Measurements from ENCODE around the gene NXPH1.

The NXPH1 gene

DNA sequence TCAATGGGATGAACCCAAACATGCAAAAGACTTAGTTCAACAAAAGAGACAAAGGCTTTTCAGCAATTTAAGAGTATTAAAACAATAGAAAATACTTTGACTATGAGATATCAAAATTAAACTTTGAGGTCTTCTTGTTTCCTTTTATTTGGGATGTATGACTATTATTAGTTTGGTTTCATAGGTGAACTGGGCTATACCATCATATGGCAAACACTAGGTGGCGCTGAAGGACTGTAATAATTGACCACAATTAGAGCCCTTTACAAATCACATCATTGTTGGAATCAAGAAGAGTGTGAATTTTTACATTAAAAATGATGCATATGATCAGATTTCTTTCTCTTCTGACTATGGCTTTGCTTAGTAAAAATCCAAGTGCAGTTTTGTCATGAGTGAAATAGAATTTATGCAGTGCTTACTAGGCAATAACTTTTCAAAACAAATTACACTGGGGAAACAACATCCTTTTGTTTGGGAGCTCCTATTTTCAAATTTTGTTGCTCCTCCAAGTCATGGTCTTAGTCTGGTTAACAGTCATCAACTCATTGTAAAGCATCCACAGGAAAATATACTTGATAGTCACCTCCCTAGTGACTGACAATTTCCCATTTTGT lies 14.7 kb upstream of the NXPH1 start:
- H3K14ac ChIP-seq (ENCODE audit: low read length) = no peak overlapping the region

DNA sequence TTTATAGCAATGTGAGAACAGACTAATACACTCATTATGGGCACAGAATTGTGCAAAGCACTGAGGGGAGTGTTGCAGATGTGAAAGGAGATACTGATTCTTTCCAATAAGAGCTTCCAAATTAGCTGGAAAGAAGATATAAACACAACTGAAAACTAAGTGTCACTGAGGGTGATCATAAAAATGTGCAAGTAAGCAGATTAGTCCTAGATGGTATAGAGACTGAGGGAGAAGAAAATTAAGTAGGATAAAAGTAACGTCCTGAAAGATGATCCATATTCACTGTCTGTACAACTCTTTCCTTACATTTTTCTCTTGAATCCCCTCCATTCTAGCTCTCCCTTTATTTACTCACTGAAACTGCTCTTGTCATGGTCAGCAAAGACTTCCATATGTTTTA lies 11.2 kb upstream of the NXPH1 start:
- no peak overlapping the region for H2BK12ac ChIP-seq (ENCODE audit: low read length)
- H3K14ac ChIP-seq (ENCODE audit: low read length) = no peak overlapping the region
- H4K8ac ChIP-seq (ENCODE audit: low read depth, low read length) = no peak overlapping the region
- no peak overlapping the region for H2BK120ac ChIP-seq (ENCODE audit: insufficient read depth, low read length, poor library complexity)
- H3K79me2 ChIP-seq (ENCODE audit: control insufficient read depth, insufficient read depth, low read length, poor library complexity) = no peaks in the 10 kb centered on the region
- no peaks in the 10 kb centered on the region for H3K4me1 ChIP-seq (ENCODE audit: control insufficient read depth in 1 of 2, insufficient read depth in 2 of 2, low read length in 2 of 2)
- no peak overlapping the region for H3K4ac ChIP-seq (ENCODE audit: low read depth, low read length)
- no peak overlapping the region for H2AK5ac ChIP-seq (ENCODE audit: low read length)
- no peaks in the 10 kb centered on the region for H3K27me3 ChIP-seq (ENCODE audit: insufficient read depth, low read length)
- no peak overlapping the region for H4K91ac ChIP-seq (ENCODE audit: low read depth, low read length)
- no peak overlapping the region for H4K12ac ChIP-seq (ENCODE audit: low read depth, low read length)
- WGBS (ENCODE audit: extremely low coverage, insufficient coverage, insufficient read length) = no CpG with 5 or more reads among the region's 1 CpG
- no peak overlapping the region for H3K9ac ChIP-seq (ENCODE audit: low read length)
- H3K79me1 ChIP-seq (ENCODE audit: low read length) = no peaks in the 10 kb centered on the region
- H2BK5ac ChIP-seq (ENCODE audit: low read depth, low read length, poor library complexity) = no peak overlapping the region
- no peak overlapping the region for H3K4me3 ChIP-seq (ENCODE audit: low read depth, low read length)
- no peak overlapping the region for H3K27ac ChIP-seq (ENCODE audit: low read depth, low read length)
- H3K4me2 ChIP-seq (ENCODE audit: low read length) = no peak overlapping the region
- no peak overlapping the region for H2AFZ ChIP-seq (ENCODE audit: insufficient read depth, low read length, poor library complexity)
- H3K36me3 ChIP-seq (ENCODE audit: control insufficient read depth in 1 of 2, insufficient read depth in 2 of 2, low read length in 2 of 2) = no peaks in the 10 kb centered on the region
- DNase-seq = no peak
- no peak overlapping the region for H3K18ac ChIP-seq (ENCODE audit: low read length)
- no peaks in the 10 kb centered on the region for H3K9me3 ChIP-seq (ENCODE audit: insufficient read depth, low read depth, low read length)
- H3K23ac ChIP-seq (ENCODE audit: low read length) = no peak overlapping the region

More for the DNA sequence above, 14.7 kb upstream of the NXPH1 start:
- Histone ChIP-seq H3K4ac (ENCODE audit: low read depth, low read length) (no peak overlapping the region), H4K8ac (ENCODE audit: low read depth, low read length) (no peak overlapping the region), H2BK12ac (ENCODE audit: low read length) (no peak overlapping the region), H3K9me3 (ENCODE audit: insufficient read depth, low read depth, low read length) (no peaks in the 10 kb centered on the region), H4K91ac (ENCODE audit: low read depth, low read length) (no peak overlapping the region), H3K36me3 (ENCODE audit: control insufficient read depth in 1 of 2, insufficient read depth in 2 of 2, low read length in 2 of 2) (no peaks in the 10 kb centered on the region), H3K9ac (ENCODE audit: low read length) (no peak overlapping the region), H3K23ac (ENCODE audit: low read length) (no peak overlapping the region), H3K4me2 (ENCODE audit: low read length) (no peak overlapping the region), H4K12ac (ENCODE audit: low read depth, low read length) (no peak overlapping the region), H2AK5ac (ENCODE audit: low read length) (no peak overlapping the region), H3K18ac (ENCODE audit: low read length) (no peak overlapping the region), H2BK5ac (ENCODE audit: low read depth, low read length, poor library complexity) (no peak overlapping the region), H3K4me1 (ENCODE audit: control insufficient read depth in 1 of 2, insufficient read depth in 2 of 2, low read length in 2 of 2) (no peaks in the 10 kb centered on the region), H3K79me1 (ENCODE audit: low read length) (no peaks in the 10 kb centered on the region), H3K27ac (ENCODE audit: low read depth, low read length) (no peak overlapping the region), H2AFZ (ENCODE audit: insufficient read depth, low read length, poor library complexity) (no peak overlapping the region), H3K79me2 (ENCODE audit: control insufficient read depth, insufficient read depth, low read length, poor library complexity) (no peaks in the 10 kb centered on the region), H3K4me3 (ENCODE audit: low read depth, low read length) (no peak overlapping the region), H2BK120ac (ENCODE audit: insufficient read depth, low read length, poor library complexity) (no peak overlapping the region), H3K27me3 (ENCODE audit: insufficient read depth, low read length) (no peaks in the 10 kb centered on the region)
- DNase-seq = peak; percentile 43 to 82
- no CpG with 5 or more reads among the region's 1 CpG for WGBS (ENCODE audit: extremely low coverage, insufficient coverage, insufficient read length)

DNA sequence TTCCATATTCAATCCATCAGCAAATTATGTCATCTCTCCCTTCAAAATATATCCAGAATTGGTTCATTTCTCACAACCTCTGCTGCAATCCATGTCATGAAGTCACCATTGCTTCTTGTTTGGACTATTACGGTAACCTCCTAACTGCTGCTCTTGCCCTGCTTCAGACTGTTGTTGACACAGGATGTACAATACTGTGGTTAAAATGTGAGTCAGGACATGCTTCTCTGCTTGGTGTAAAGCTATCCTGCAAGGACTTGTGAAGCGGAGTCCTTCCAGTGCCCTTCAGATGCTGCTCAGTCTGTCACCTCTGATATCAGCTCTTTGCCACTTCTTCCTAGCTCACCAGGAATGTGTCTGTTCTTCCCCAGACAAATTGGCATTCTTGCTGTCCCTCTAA lies 10.4 kb upstream of the NXPH1 start:
- WGBS (ENCODE audit: extremely low coverage, insufficient coverage, insufficient read length) = no CpG with 5 or more reads among the region's 2 CpGs
- no peak overlapping the region for H3K4me2 ChIP-seq (ENCODE audit: low read length)
- H3K27me3 ChIP-seq (ENCODE audit: insufficient read depth, low read length) = no peaks in the 10 kb centered on the region
- H2BK12ac ChIP-seq (ENCODE audit: low read length) = no peak overlapping the region
- H3K4me3 ChIP-seq (ENCODE audit: low read depth, low read length) = no peak overlapping the region
- no peak overlapping the region for H3K18ac ChIP-seq (ENCODE audit: low read length)
- no peak overlapping the region for H3K14ac ChIP-seq (ENCODE audit: low read length)
- H3K79me1 ChIP-seq (ENCODE audit: low read length) = no peaks in the 10 kb centered on the region
- H3K9me3 ChIP-seq (ENCODE audit: insufficient read depth, low read depth, low read length) = no peaks in the 10 kb centered on the region
- H3K79me2 ChIP-seq (ENCODE audit: control insufficient read depth, insufficient read depth, low read length, poor library complexity) = no peaks in the 10 kb centered on the region
- no peak overlapping the region for H2BK5ac ChIP-seq (ENCODE audit: low read depth, low read length, poor library complexity)
- no peak for DNase-seq
- H2BK120ac ChIP-seq (ENCODE audit: insufficient read depth, low read length, poor library complexity) = no peak overlapping the region
- no peak overlapping the region for H4K8ac ChIP-seq (ENCODE audit: low read depth, low read length)
- no peak overlapping the region for H4K12ac ChIP-seq (ENCODE audit: low read depth, low read length)
- no peak overlapping the region for H3K4ac ChIP-seq (ENCODE audit: low read depth, low read length)
- no peaks in the 10 kb centered on the region for H3K4me1 ChIP-seq (ENCODE audit: control insufficient read depth in 1 of 2, insufficient read depth in 2 of 2, low read length in 2 of 2)
- no peak overlapping the region for H4K91ac ChIP-seq (ENCODE audit: low read depth, low read length)
- no peak overlapping the region for H3K27ac ChIP-seq (ENCODE audit: low read depth, low read length)
- no peak overlapping the region for H3K23ac ChIP-seq (ENCODE audit: low read length)
- no peaks in the 10 kb centered on the region for H3K36me3 ChIP-seq (ENCODE audit: control insufficient read depth in 1 of 2, insufficient read depth in 2 of 2, low read length in 2 of 2)
- no peak overlapping the region for H3K9ac ChIP-seq (ENCODE audit: low read length)
- no peak overlapping the region for H2AFZ ChIP-seq (ENCODE audit: insufficient read depth, low read length, poor library complexity)
- H2AK5ac ChIP-seq (ENCODE audit: low read length) = no peak overlapping the region

DNA sequence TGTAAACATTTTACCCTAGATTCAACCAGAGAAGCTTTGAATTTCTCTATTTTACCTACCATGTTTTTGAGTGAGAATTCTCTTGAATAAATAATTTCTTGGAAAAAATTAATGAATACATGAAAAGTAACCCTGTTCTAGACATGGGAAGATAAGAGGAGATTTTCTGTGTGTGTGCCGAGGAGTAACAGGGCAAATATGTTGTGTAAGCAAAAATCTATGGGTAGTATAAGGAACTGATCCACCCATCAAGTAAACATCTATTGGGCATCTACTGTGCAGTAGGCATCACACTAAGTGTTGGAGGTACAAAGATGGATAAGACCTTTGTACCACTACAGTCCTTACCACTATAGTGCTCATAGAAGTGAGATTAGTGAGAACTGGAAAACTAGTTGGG lies 8.2 kb upstream of the NXPH1 start:
- no peak overlapping the region for H2BK5ac ChIP-seq (ENCODE audit: low read depth, low read length, poor library complexity)
- H3K18ac ChIP-seq (ENCODE audit: low read length) = no peak overlapping the region
- H2AFZ ChIP-seq (ENCODE audit: insufficient read depth, low read length, poor library complexity) = no peak overlapping the region
- no peak overlapping the region for H2BK120ac ChIP-seq (ENCODE audit: insufficient read depth, low read length, poor library complexity)
- WGBS (ENCODE audit: extremely low coverage, insufficient coverage, insufficient read length) = no CpG with 5 or more reads among the region's 1 CpG
- no peaks in the 10 kb centered on the region for H3K79me1 ChIP-seq (ENCODE audit: low read length)
- no peak overlapping the region for H3K4me2 ChIP-seq (ENCODE audit: low read length)
- H3K4ac ChIP-seq (ENCODE audit: low read depth, low read length) = no peak overlapping the region
- H2AK5ac ChIP-seq (ENCODE audit: low read length) = no peak overlapping the region
- no peak overlapping the region for H4K91ac ChIP-seq (ENCODE audit: low read depth, low read length)
- H3K23ac ChIP-seq (ENCODE audit: low read length) = no peak overlapping the region
- no peak for DNase-seq
- no peak overlapping the region for H3K14ac ChIP-seq (ENCODE audit: low read length)
- H3K27ac ChIP-seq (ENCODE audit: low read depth, low read length) = no peak overlapping the region
- no peaks in the 10 kb centered on the region for H3K27me3 ChIP-seq (ENCODE audit: insufficient read depth, low read length)
- H3K9me3 ChIP-seq (ENCODE audit: insufficient read depth, low read depth, low read length) = no peaks in the 10 kb centered on the region
- no peak overlapping the region for H3K4me3 ChIP-seq (ENCODE audit: low read depth, low read length)
- no peak overlapping the region for H2BK12ac ChIP-seq (ENCODE audit: low read length)
- H3K4me1 ChIP-seq (ENCODE audit: control insufficient read depth in 1 of 2, insufficient read depth in 2 of 2, low read length in 2 of 2) = no peaks in the 10 kb centered on the region
- H3K79me2 ChIP-seq (ENCODE audit: control insufficient read depth, insufficient read depth, low read length, poor library complexity) = no peaks in the 10 kb centered on the region
- H3K36me3 ChIP-seq (ENCODE audit: control insufficient read depth in 1 of 2, insufficient read depth in 2 of 2, low read length in 2 of 2) = no peaks in the 10 kb centered on the region
- H3K9ac ChIP-seq (ENCODE audit: low read length) = no peak overlapping the region
- no peak overlapping the region for H4K12ac ChIP-seq (ENCODE audit: low read depth, low read length)
- H4K8ac ChIP-seq (ENCODE audit: low read depth, low read length) = no peak overlapping the region
